ENCODE results near the gene AGR3.
"Not testable (repeated sequence)": the region's sequence is repeated elsewhere in the genome, so short reads cannot be mapped to it uniquely, and the experiment has no call there.

The AGR3 gene

DNA sequence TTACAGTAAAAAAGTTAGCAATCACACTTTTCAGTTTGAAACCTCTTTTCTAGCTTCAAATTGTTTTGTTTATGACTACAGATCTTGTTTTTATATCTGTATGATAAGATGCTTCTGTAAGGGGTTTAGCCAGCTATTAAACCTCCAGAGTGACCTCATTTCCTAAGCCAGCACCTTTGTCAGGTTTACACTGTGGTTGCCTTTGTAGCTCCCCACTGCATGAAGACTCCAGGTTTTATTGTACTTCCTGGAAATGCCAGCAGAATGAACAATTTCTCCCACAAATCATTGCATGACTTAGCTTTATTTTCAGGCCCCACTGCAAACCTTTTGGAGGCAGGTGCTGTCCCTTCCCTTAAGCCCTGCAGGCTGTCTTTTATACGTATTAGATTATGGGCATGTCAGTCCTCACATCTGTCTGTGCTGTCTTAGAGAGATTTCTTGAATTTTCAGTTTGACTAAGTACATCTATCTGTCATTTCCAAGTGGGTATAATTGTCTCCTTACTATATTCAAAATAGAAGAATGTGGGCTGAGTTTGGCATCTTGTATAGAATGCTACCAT lies 8.2 kb upstream of the AGR3 start:
- DNase-seq, result no peak

DNA sequence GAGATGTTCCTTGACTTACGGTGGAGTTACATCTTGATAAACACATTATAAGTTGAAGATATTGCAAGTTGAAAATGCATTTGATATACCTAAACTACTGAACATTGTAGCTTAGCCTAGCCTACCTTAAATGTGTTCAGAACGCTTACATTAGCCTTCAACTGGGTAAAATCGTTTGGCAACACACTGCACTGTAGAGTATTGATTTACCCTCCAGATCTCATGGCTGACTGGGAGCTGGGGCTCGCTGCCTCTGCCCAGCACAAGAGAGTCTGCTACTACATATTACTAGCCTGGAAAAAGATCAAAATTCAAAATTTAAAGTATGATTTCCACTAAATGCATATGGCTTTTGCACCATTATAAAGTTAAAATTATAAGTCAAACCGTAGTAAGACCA lies 7.5 kb upstream of the AGR3 start:
- no peak for DNase-seq

DNA sequence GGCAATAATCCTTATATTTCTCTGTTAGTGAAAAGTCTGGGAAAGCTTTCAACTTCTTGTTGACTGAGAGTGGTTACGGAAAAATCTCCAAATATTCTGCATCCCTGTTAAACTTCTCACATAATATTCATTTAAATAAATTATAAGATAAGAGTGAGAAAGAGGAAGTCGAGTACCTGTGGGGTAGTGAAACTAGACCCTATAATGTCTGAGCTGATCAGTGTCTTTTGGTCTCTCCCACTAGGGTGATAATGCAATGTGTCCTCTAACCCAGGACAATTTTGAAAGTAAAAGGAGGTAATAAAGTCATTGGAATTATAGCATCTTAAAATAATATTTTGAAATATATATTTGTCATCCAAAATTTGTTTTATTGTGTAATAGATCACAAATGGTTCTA lies 2.1 kb upstream of the AGR3 start:
- DNase-seq, result no peak

DNA sequence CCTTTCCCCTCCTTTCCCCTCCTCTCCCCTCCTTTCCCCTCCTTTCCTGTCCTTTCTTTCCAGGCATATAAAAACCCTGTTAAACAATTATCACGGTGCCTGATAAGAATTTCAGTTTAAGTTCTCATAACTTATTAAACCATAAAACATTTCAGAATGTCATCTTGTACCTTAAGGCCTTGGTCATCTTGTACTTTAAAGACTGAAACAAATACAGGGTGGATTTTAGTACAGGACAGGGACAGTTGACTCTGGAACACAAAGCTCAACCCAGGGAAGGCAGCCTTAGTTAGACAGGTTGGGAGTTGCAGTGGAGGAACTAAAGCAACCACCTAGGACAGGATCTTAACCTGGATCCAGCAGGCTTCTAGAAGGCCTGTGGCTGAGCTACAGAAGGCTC lies 1.2 kb downstream of the AGR3 start:
- no peak for DNase-seq

DNA sequence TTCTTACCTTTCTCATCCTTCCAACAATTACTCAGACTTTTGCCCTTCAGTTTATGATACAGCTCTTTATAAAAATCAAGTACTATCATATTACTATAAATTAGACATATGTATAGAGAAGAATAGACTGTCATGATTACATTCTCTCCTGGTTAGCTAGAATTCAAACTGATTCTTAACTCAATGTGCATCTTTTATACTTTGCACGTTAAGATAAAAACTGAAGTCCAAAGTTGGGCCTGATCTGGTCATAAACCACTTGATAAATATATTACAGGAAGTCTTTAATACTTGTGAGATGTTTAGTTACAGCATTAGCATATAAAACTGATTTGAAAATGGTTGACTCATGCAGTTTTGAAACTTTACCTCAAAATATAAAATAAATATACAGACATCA lies 2.6 kb downstream of the AGR3 start:
- DNase-seq, result no peak

DNA sequence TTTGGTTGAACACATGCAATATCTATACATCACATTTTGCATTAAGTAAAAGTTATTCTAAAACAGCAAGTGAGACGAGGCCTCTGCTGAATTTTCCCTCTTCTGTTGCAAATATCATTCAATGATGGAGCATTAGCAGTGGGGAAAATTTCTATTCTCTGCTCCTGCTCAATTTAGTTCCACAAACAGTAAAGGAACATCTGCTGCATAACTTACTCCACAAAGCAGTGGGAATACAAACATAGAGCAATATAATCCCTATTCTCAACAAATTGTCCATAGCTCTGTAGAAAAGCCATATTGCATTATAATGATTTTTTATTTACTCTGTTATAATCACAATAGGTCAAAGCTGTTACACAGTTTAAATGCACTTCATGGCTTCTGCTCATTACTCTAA lies 5.9 kb downstream of the AGR3 start:
- DNase-seq, result no peak

DNA sequence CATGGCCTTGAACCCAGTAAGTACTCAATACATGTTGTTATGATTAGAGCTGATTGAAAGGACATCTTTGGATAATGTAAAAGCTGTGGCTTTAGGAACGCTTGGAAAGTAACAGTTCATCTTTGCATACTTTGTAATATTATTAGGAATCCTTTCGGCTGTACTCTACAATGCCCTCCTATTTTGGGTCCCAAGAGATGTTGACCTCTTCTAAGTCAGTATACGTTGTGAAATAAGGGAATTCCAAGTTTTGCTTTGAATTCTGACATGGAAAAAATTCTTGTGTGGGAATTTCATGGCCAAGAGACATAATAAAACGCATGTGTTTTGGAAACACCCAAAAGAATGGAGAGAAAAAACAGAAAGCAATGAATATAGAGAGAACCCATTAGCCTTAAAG lies 7.7 kb downstream of the AGR3 start:
- DNase-seq, result no peak

DNA sequence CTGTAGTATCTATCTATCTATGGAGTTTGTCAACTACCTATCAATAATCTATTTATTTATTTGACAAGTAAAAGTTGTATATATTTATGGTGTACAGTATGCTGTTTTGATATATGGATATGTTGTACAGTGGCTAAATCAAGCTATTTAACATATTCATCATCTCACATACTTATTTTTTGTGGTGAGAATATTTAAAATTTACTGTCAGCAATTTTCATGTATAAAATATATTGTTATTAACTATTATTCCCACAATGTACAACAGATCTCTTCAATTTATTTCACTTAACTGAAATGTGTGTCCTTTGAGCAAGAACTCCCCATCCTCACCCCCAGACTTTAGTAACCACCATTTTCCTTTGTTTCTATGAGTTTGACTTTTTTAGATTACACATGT lies 14.5 kb downstream of the AGR3 start:
- DNase-seq, result no peak

DNA sequence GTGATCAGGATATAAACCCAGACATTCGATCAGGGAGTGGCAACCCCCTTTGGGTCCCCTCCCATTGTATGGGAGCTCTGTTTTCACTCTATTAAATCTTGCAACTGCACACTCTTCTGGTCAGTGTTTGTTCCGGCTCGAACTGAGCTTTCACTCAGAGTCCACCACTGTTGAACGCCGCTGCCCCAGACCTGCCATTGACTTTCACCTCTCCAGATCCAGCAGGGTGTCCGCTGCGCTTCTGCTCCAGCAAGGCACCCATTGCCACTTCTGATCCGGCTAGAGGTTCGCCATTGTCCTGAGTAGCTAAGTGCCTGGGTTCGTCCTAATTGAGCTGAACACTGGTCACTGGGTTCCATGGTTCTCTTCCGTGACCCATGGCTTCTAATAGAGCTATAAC lies 28.6 kb downstream of the AGR3 start:
- not testable (repeated sequence) for DNase-seq

DNA sequence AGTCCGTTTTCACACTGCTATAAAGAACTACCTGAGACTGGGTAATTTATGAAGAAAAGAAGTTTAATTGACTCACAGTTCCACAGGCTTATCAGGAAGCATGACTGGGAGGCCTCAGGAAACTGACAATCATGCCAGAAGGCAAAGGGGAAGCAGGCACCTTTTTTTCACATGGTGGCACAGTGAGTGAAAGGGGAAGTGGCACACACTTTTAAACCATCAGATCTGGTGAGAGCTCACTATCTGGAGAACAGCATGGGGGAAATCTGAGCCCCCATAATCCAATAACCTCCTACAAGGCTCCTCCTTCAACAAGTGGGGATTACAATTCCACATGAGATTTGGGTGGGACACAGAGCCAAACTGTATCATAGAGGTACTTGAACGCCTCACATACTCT lies 30.0 kb downstream of the AGR3 start:
- peak; percentile 30 for DNase-seq

DNA sequence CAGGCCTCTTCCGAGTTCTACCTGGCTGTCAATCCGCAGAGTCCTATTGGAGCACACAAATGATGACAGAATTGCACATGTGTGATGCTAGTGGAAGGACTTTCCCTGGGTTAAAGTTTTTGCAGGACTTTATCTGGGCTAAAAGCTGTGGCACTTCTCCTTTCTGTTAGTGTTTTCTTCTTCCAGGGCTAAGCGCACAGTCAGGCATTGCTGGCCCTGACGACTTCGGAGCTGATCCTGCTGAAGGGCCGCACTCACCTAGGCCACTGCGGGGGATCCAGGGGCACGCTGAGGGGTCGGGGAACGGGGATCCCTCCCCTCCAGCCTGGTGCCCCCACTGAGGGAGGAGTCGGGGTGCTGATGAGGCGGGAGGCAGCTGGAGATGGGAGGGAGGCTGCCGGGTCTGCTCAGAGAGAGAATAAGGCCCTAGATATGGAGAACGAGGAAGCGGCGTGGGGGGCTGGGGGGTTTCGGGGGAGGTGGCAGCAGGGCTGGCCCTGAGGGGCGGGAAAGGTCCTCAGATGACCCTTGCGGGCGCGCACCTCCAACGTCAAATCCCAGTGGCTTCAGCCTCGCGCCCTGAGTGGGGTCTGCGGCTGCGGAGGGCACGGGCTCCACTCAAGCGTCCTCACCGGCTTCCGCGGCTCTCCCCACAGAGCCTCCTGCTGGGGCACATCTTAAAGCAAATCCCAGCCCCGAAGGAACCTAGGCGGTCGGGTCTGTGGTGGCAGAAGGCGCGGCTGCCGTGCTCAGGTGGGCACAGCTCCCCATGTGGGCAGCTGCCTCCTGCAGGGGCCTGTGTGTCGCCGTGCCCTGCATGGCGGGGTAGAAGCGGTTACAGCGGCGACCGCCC lies 30.9 kb downstream of the AGR3 start:
- no peak for DNase-seq

DNA sequence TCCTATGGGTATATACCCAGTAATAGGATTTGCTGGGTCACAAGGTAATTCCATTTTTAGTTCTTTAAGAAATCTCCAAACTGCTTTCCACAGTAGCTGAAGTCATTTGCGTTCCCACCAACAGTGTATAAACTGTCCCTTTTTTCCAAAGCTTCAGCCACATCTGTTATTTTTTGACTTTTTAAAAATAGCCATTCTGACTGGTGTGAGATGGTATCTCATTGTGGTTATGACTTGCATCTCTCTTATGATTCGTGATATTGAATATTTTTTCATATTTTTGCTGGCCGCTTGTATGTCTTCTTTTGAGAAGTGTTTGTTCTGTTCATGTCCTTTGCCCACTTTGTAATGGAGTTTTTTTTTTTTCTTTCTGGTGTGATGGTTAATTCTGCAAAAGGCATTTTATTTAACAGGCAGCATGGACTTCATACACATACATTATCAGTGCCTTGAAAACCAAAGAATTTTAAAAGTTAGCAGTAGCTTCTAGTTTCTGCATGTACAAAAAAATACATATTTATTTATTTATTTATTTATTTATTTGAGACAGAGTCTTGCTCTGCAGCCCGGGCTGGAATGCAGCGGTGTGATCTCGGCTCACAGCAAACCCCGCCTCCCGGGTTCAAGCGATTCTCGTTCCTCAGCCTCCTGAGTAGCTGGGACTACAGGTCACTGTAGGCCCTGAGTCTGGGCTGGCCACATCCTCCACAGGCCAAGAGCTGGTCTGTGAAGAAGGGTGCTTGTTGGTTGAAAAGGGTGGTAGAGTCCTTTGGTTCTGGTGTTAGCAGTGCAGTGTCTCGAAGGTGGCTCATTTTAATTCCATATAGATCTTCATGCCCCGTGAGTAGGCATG lies 32.3 kb downstream of the AGR3 start:
- no peak for DNase-seq

DNA sequence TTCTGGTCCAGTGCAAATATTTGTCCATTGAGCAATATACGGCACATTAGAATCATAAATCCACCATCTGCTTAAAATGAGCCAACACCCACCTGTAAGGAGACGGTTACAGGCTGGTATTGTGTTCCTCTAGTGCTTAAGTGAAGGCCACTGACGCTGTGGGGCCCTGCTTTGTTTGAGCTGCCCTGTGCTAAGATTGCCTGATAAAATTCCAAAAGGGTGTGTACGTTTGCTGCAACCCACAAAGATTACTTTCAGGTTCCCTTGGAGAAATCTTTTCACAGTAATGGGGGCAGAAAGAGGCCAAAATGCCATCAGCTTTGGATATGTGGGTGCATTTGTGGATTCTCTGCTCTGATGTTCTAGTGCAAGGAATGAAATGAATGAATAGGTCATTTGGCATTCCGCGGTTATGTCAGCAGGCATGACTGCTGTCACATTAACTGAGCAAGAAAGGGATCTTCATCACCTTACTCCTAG lies 34.4 kb downstream of the AGR3 start:
- DNase-seq, result no peak

DNA sequence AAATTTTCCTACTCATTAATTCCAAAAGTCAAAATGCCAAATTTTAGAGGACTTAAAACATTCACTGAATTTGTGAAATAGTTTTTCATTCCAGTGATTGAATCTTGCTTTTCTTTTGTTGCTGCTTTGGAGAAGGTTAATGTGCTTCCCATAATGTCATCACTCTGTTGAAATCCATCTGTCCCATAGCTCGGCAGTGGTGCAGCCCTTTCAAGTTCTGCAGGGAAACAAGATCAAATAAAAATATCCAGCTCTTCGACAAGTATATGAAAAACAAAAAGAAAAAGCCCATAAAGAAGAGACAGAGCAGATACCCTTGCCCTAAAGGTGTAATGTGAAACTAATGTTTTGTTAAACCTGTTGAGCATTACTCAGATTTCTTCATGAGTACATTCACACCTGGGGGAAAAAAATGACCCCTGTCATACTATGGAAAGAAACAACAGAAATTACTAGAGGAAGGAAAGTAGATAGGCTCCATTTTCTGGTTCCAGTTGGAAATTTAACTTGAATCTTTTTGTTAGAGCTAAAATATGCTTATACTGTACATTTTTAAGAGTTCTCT lies 35.1 kb downstream of the AGR3 start:
- DNase-seq, result no peak

DNA sequence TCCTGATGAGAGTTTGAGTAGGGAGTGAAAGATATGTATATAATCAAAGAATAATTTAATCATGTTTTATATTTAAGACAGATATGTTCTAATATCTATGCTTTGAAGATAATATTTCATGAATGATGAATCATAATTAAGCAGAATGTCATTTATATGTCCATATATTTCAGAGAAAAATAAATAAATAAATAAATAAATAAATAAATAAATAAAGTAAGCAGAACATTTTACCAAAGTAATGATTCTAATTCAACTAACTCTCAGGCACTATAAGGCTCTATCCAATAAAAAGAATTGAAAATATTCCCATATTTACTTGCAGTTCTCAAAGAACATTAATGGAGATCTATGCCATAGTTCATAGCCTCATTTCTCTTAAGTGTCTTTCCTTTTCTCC lies 36.0 kb downstream of the AGR3 start:
- DNase-seq, result no peak

DNA sequence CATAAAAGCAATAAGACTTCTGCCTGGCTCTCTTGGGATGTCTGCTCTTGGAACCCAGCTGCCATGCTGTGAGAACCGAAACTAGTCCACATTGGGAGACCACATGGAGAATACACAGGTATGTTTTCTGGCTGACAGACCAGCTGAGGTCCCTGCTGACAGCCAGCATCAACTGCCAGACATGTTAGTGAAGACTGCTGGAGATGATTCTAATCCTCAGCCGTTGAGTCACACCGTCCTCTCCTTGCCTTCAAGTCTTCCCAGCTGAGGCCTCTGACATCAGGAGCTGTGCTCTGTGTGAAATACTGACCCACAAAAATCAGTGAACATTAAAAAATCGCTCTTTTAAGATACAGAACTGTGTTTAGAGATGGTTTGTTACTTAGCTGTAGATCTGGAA lies 40.1 kb downstream of the AGR3 start:
- DNase-seq, result no peak

DNA sequence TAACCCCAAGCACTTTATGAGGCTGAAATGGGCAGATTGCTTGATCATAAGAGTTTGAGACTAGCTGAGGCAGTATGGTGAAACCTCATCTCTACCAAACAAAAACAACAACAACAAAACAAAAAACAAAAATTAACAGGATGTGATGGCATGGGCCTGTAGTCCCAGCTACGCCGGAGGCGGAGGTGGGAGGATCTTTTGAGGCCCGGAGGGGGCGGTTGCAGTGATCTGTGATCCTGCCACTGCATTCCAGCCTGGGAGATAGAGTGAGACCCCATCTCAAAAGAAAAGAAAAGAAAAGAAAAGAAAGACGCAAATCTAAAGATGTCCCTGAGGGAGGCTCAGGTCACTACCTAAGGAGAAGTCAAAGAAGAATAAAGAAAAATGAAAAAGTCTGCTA lies 41.7 kb downstream of the AGR3 start:
- DNase-seq, result no peak

DNA sequence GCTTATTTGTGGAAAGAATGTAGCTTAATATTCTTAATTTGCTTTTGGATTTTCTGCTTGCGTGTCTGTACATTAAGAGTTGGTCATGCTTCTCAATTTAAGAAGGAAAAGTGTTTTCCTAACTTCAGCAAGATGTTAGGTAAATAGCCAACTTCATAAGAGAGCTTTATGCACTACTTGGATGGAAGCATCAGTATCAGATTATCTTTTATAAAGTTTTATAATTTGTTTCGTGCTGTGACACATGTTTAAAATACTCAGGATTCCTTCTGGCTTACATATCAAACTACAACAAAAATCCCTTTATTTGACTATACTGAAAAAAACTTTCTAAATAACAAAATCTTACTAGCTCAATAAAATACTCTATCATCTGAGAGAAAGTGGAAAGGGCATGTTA lies 42.1 kb downstream of the AGR3 start:
- DNase-seq, result no peak

DNA sequence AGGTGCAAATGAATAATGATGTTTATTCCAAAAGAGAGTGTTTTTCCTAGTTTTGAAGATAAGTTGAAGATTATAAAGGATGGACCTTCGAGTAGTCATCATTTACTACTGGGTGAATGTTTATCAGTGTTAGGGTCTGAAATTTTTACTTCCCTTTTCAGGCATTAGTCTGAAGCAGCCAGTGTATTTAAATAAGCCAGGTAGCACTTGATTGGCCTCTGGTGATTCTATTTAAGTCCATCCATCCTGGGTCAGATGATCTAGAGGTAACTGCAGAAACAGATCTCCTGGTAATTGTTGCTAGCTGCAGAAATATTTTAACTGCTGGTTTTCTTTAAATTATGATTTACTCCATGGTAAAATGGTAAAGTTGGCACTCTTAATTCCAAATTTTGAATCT lies 42.9 kb downstream of the AGR3 start:
- no peak for DNase-seq

DNA sequence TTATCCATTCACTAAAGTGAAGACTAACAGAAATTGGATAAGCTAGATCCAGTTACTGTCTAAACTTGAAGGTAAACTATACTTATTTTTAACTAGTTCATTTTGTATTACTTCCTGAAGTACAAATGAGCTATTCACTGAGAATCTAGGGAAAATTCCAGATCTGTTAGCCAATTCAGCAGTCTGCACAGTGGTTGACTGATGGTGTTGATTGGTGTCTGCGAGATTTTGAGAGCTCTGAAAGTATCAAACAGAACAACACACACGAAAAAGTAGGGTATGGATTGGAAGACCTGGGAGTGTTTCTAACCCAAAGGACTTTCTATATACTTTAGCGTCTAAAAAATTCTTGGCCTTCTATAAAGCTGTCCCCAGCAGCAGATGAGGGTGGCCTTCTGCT lies 43.4 kb downstream of the AGR3 start:
- no peak for DNase-seq

DNA sequence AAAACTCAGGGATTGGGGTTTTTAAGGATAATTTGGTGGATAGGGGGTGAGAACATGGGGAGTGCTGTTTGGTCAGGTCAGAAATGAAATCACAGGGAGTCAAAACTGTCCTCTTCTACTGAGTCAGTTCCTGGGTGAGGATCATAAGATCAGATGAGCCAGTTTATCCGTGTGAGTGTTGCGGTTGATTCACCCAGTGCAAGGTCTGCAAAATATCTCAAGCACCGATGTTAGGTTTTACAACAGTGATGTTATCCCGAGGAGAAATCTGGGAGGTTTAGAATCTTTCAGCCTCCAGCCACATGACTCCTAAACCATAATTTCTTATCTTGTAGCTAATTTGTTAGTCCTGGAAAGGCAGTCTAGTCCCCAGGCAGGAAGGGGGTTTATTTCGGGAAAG lies 45.3 kb downstream of the AGR3 start:
- DNase-seq, result no peak

DNA sequence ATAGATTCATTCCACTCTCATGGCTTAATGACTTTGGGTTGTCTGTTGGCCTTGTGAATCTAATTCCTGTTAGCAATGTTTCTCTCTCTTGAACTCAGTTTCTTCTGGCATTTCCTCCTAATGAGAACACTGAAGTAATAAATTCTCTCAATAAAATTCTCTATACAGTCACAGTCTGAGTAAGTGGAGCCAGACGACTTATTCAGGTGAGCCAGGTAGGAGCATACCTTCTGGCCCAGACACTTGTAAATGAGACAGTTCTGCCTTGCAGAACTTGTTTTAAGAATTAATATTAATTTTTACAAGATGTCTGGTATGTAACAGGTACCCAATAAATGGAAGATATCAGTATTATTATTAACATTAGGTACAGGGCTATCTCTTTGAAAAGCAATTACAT lies 48.4 kb downstream of the AGR3 start:
- no peak for DNase-seq

DNA sequence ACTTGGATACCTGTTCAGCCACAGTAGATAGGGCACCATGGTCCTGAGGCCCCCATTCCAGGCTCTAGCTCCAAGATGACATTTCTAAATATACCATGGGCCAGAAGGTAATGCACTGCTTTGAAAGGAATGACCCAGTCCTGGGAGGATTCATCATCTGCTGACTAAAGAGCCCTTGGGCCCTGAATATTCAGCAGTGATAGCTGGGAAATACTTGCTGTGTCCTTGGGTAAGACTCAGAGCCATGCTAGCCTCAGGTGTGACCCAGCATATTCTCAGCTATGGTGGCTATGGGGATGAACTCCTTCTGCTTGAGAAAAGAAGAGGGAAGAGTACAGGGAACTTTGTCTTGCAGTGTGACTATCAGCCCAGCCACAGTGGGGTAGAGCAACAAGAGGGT lies 55.7 kb downstream of the AGR3 start:
- no peak for DNase-seq

DNA sequence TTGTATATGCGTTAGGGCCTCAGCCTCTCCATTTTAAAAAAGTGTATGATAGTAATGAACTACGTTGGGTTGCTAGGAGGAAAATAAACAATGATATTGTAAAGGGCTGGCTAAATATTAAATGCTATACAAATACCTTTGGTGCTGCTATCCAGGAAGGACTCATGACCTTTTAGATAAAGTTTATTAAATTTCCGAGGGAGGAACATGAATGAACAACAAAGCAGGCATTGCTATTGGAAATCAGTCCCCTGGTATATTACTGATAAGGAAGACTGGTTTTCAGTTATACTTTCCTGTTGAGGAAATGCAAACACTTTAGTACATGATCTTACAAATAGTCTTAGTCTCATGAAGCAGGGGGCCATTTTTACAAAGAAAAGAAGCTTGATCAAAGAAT lies 59.8 kb downstream of the AGR3 start:
- no peak for DNase-seq

Measured in KG1 (cell line).